Neuronal stem cell (in vitro differentiated cells): ENCODE data around the gene AMMECR1.
A peak's percentile ranks its signal among the peaks of the same experiment; 100 is the strongest.

ENCODE experiments used
- DNase-seq: peaks from one replicate; pipeline ENCODE4 v3.0.0-alpha.2; 2013; ENCODE audit warnings: low spot score
- H2AFZ ChIP-seq: one replicate; pipeline ENCODE4 v1.6.1; 2013; ENCODE audit warnings: mild to moderate bottlenecking, low read length, inconsistent platforms
- H2AK5ac ChIP-seq: 2 replicates; pipeline ENCODE4 v1.6.1; 2013; ENCODE audit warnings: low read depth, mild to moderate bottlenecking, inconsistent platforms, low read length, moderate library complexity, mixed read lengths
- H2BK120ac ChIP-seq: 2 replicates; pipeline ENCODE4 v1.6.1; 2013; ENCODE audit warnings: low read depth, mild to moderate bottlenecking, inconsistent platforms, low read length, moderate library complexity, mixed read lengths
- H2BK12ac ChIP-seq: one replicate; pipeline ENCODE4 v1.6.1; 2013; ENCODE audit warnings: low read length, inconsistent platforms
- H2BK15ac ChIP-seq: 2 replicates; pipeline ENCODE4 v1.6.1; 2013; ENCODE audit warnings: mild to moderate bottlenecking, low read length, inconsistent platforms, mixed read lengths
- H2BK5ac ChIP-seq: one replicate; pipeline ENCODE4 v1.6.1; 2013; ENCODE audit warnings: inconsistent platforms, mild to moderate bottlenecking, low read length, moderate library complexity
- H3K14ac ChIP-seq: one replicate; pipeline ENCODE4 v1.6.1; 2013; ENCODE audit warnings: low read length, inconsistent platforms
- H3K18ac ChIP-seq: 2 replicates; pipeline ENCODE4 v1.6.1; 2013; ENCODE audit warnings: low read length, inconsistent platforms
- H3K23ac ChIP-seq: 2 replicates; pipeline ENCODE4 v1.6.1; 2013; ENCODE audit warnings: low read depth, mild to moderate bottlenecking, mixed read lengths, low read length, inconsistent platforms; ENCODE audit not compliant: poor library complexity
- H3K27ac ChIP-seq: replicated peaks from 3 replicates; pipeline ENCODE4 v1.5.1; 2013; ENCODE audit warnings: low read length, inconsistent platforms
- H3K27me3 ChIP-seq, 3 experiments: 2 replicates each; pipeline ENCODE4 v1.6.1; 2013; ENCODE audit warnings: low read length in 3 of 3, mild to moderate bottlenecking in 2 of 3, inconsistent platforms in 1 of 3, low read depth in 1 of 3, mixed read lengths in 1 of 3, moderate library complexity in 1 of 3; ENCODE audit not compliant: control insufficient read depth in 3 of 3, insufficient read depth in 3 of 3
- H3K36me3 ChIP-seq, 2 donors: replicated peaks in 1 of 2; 2 replicates each; pipeline ENCODE4 v1.6.1; 2013; ENCODE audit warnings: low read length in 2 of 2; ENCODE audit not compliant: control insufficient read depth in 2 of 2, insufficient read depth in 2 of 2
- H3K4ac ChIP-seq: 2 replicates; pipeline ENCODE4 v1.6.1; 2013; ENCODE audit warnings: inconsistent platforms, mild to moderate bottlenecking, low read length, moderate library complexity
- H3K4me1 ChIP-seq, 2 donors: 1 replicate in 1 of 2; 2 replicates in 1 of 2; pipeline ENCODE4 v1.6.1; 2013; ENCODE audit warnings: low read length in 2 of 2, low read depth in 1 of 2; ENCODE audit not compliant: control insufficient read depth in 2 of 2, insufficient read depth in 1 of 2
- H3K4me2 ChIP-seq: one replicate; pipeline ENCODE4 v1.6.1; 2013; ENCODE audit warnings: mild to moderate bottlenecking, low read length, inconsistent platforms; ENCODE audit not compliant: insufficient read depth, poor library complexity, severe bottlenecking
- H3K4me3 ChIP-seq, 2 donors: 2 replicates each; pipeline ENCODE4 v1.5.1; 2013; ENCODE audit warnings: low read length in 2 of 2, mild to moderate bottlenecking in 2 of 2, inconsistent platforms in 1 of 2, moderate library complexity in 1 of 2
- H3K79me1 ChIP-seq: one replicate; pipeline ENCODE4 v1.6.1; 2013; ENCODE audit warnings: low read depth, mild to moderate bottlenecking, inconsistent platforms, low read length, moderate library complexity
- H3K9ac ChIP-seq: one replicate; pipeline ENCODE4 v1.6.1; 2013; ENCODE audit warnings: mild to moderate bottlenecking, low read depth, low read length, inconsistent platforms; ENCODE audit not compliant: poor library complexity
- H3K9me3 ChIP-seq, 2 donors: replicated peaks in 1 of 2; 2 replicates each; pipeline versions ENCODE3 to v1.6.1; 2013; ENCODE audit warnings: low read length in 2 of 2, mild to moderate bottlenecking in 2 of 2, inconsistent platforms in 1 of 2, low read depth in 1 of 2, mixed read lengths in 1 of 2, moderate library complexity in 1 of 2; ENCODE audit not compliant: control insufficient read depth in 2 of 2, insufficient read depth in 1 of 2
- H4K8ac ChIP-seq: one replicate; pipeline ENCODE4 v1.6.1; 2013; ENCODE audit warnings: low read depth, mild to moderate bottlenecking, inconsistent platforms, low read length, moderate library complexity
- H4K91ac ChIP-seq: one replicate; pipeline ENCODE4 v1.6.1; 2013; ENCODE audit warnings: low read length, low read depth, mild to moderate bottlenecking, inconsistent platforms; ENCODE audit not compliant: poor library complexity
- whole genome bisulfite sequencing, 2 donors: extraction: QIAGEN DNeasy Blood & Tissue Kit; methylation state at CpG; one replicate each; pipeline ENCODE4 v1.1.7; 2013; ENCODE audit warnings: missing lambda C conversion rate in 2 of 2, mixed read lengths in 1 of 2; ENCODE audit not compliant: insufficient read length in 2 of 2, insufficient replicate concordance in 1 of 2; ENCODE audit errors: extremely low coverage in 2 of 2; 5-methylcytosine and 5-hydroxymethylcytosine counted together

AMMECR1 gene

DNA sequence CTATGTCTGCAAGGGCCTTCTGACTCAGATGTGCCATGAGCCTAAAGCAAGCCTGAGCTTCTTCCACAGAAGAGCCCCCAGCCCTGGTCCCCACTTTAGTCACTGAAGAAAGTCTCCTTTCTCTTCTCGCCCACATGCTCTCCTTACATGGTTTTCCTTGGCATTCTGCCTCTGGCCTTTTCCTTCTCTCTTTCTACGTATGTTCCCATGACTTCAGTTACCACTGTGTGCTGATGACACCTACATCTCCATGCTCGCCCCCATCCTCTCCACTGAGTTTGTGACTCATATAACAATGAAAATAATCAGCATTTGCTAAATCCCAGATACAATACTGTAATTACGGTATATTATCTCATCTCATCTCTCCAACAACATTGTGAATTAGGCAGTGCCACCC is 149.3 kb downstream of the AMMECR1 start:
- Histone ChIP-seq H2AFZ (no peak overlapping the region), H2BK12ac (no peak overlapping the region), H3K27ac (no peak overlapping the region), H4K91ac (no peak overlapping the region), H2BK5ac (no peak overlapping the region), H3K4me2 (no peak overlapping the region), H3K4me1 (no peaks in the 10 kb centered on the region), H3K4ac (no peak overlapping the region), H3K23ac (no peak overlapping the region), H3K79me1 (no peaks in the 10 kb centered on the region), H3K9ac (no peak overlapping the region), H2AK5ac (no peak overlapping the region), H2BK120ac (no peak overlapping the region), H3K18ac (no peak overlapping the region), H2BK15ac (no peak overlapping the region), H3K14ac (no peak overlapping the region), H3K27me3 (no peaks in the 10 kb centered on the region), H3K36me3 (peaks cover 0 to 2% of the 10 kb centered on the region in 2 donors), H4K8ac (no peak overlapping the region), H3K9me3 (no peaks in the 10 kb centered on the region), H3K4me3 (no peak overlapping the region)
- no CpG with 5 or more reads among the region's 4 CpGs for WGBS, 2 donors
- DNase-seq: no peak

DNA sequence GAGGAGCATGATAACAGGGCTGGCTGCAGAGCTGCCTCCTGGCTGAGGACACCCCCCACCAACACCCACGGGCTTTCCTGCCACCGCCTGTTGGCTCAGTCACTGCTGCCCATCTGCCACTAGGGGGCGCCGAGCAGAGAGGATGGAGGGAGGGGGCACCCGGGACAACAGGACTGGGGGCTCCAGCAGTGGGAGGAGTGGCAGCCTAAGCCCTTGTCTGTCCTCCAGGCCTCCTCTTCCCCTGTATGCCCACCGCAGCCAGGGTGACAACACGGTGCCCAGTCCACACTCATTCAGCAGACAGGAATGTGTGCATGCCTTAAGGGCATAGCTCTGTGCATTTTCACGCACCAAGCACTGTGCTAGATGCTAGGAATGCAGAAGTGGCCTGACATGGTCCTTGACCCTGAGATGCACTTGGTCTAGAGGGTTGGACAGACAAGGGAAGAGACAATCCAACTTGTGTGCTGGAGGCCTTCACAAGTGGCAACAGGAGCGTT is 149.9 kb downstream of the AMMECR1 start:
- H2BK5ac ChIP-seq: no peak overlapping the region
- peak; percentile 29 for DNase-seq
- H3K79me1 ChIP-seq: no peaks in the 10 kb centered on the region
- no peak overlapping the region for H3K9ac ChIP-seq
- no peak overlapping the region for H3K27ac ChIP-seq
- H2BK12ac ChIP-seq: no peak overlapping the region
- no peak overlapping the region for H3K4me2 ChIP-seq
- no peaks in the 10 kb centered on the region for H3K36me3 ChIP-seq
- H4K8ac ChIP-seq: no peak overlapping the region
- H4K91ac ChIP-seq: no peak overlapping the region
- no peak overlapping the region for H3K23ac ChIP-seq
- H3K14ac ChIP-seq: no peak overlapping the region
- H3K4me3 ChIP-seq: no peak overlapping the region
- no peak overlapping the region for H2AFZ ChIP-seq
- no peak overlapping the region for H2BK15ac ChIP-seq
- H3K4me1 ChIP-seq: no peaks in the 10 kb centered on the region
- H2AK5ac ChIP-seq: no peak overlapping the region
- H3K27me3 ChIP-seq: no peaks in the 10 kb centered on the region
- H3K9me3 ChIP-seq: no peaks in the 10 kb centered on the region
- WGBS, 2 donors: no CpG with 5 or more reads among the region's 9 CpGs
- no peak overlapping the region for H3K18ac ChIP-seq
- no peak overlapping the region for H2BK120ac ChIP-seq
- no peak overlapping the region for H3K4ac ChIP-seq

DNA sequence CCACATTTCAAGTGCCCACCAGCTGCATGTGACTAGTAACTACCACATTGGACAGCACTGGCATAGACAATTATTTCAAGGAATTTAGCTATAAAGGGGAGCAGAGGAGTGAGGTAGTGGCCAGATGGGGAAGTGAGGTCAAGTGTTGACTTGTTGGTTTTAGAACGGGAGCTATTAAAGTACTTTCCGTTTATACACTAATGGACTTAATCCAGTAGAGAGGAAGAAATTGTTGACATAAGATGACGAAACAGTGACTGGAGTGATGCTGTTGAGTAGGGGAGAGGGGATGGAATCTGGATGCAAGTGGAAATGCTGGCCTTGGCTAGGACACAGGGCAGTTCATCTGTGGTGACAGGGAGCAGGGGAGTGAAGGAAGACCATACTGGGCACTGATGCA is 154.4 kb downstream of the AMMECR1 start:
- H2AFZ ChIP-seq: no peak overlapping the region
- peaks cover 1% of the 10 kb centered on the region for H3K79me1 ChIP-seq
- H3K27me3 ChIP-seq: no peaks in the 10 kb centered on the region
- no peak overlapping the region for H3K23ac ChIP-seq
- no peak overlapping the region for H3K4ac ChIP-seq
- H3K18ac ChIP-seq: no peak overlapping the region
- no peaks in the 10 kb centered on the region for H3K9me3 ChIP-seq
- no peak overlapping the region for H3K4me2 ChIP-seq
- no peaks in the 10 kb centered on the region for H3K36me3 ChIP-seq
- no peak overlapping the region for H2BK120ac ChIP-seq
- H2BK12ac ChIP-seq: no peak overlapping the region
- H2BK5ac ChIP-seq: no peak overlapping the region
- H3K14ac ChIP-seq: no peak overlapping the region
- no peak for DNase-seq
- no peak overlapping the region for H3K9ac ChIP-seq
- H3K4me1 ChIP-seq: peaks cover 0 to 2% of the 10 kb centered on the region in 2 donors
- H3K27ac ChIP-seq: no peak overlapping the region
- H2AK5ac ChIP-seq: no peak overlapping the region
- H4K8ac ChIP-seq: no peak overlapping the region
- H2BK15ac ChIP-seq: no peak overlapping the region
- no peak overlapping the region for H3K4me3 ChIP-seq
- WGBS, 2 donors: no CpG with 5 or more reads among the region's 3 CpGs
- no peak overlapping the region for H4K91ac ChIP-seq

DNA sequence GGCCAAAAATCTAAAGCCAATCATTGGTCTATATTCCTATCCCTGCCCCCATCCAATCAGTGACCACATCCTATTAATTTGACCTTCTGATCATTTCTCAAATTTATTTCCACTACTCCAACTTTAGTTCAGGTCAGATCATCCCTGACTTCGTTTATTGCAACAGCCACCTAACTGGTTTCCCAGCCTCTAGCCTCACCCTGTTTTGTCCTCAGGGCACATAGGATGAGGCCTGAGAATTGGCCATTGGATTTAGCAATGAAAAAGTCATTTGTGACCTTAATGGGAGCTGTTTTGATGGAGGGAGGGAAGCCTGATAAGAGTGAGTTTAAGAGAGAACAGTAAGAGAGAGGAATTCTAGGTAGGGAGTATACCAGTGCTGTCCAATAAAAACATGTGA is 155.0 kb downstream of the AMMECR1 start:
- WGBS, 2 donors: no CpG with 5 or more reads among the region's 1 CpG
- peaks cover 1% of the 10 kb centered on the region for H3K79me1 ChIP-seq
- no peak overlapping the region for H2BK12ac ChIP-seq
- H3K4me2 ChIP-seq: no peak overlapping the region
- H3K4me1 ChIP-seq: peaks cover 0 to 2% of the 10 kb centered on the region in 2 donors
- no peak overlapping the region for H3K23ac ChIP-seq
- no peak overlapping the region for H3K4ac ChIP-seq
- no peak overlapping the region for H3K18ac ChIP-seq
- H3K14ac ChIP-seq: no peak overlapping the region
- no peaks in the 10 kb centered on the region for H3K36me3 ChIP-seq
- H2BK120ac ChIP-seq: no peak overlapping the region
- no peak overlapping the region for H4K91ac ChIP-seq
- H3K9me3 ChIP-seq: no peaks in the 10 kb centered on the region
- DNase-seq: no peak
- no peak overlapping the region for H2AK5ac ChIP-seq
- no peaks in the 10 kb centered on the region for H3K27me3 ChIP-seq
- no peak overlapping the region for H3K27ac ChIP-seq
- no peak overlapping the region for H2AFZ ChIP-seq
- H3K9ac ChIP-seq: no peak overlapping the region
- H2BK5ac ChIP-seq: no peak overlapping the region
- no peak overlapping the region for H4K8ac ChIP-seq
- H3K4me3 ChIP-seq: no peak overlapping the region
- no peak overlapping the region for H2BK15ac ChIP-seq
